GM21447 (cell line): ENCODE measurements around the gene ELAVL2.

Experiments used
- ATAC-seq: cut with Tn5 transposase; IDR thresholded peaks from one replicate; pipeline ENCODE4 v1.9.1; 2021; ENCODE audit not compliant: unreplicated experiment

ELAVL2 gene

DNA sequence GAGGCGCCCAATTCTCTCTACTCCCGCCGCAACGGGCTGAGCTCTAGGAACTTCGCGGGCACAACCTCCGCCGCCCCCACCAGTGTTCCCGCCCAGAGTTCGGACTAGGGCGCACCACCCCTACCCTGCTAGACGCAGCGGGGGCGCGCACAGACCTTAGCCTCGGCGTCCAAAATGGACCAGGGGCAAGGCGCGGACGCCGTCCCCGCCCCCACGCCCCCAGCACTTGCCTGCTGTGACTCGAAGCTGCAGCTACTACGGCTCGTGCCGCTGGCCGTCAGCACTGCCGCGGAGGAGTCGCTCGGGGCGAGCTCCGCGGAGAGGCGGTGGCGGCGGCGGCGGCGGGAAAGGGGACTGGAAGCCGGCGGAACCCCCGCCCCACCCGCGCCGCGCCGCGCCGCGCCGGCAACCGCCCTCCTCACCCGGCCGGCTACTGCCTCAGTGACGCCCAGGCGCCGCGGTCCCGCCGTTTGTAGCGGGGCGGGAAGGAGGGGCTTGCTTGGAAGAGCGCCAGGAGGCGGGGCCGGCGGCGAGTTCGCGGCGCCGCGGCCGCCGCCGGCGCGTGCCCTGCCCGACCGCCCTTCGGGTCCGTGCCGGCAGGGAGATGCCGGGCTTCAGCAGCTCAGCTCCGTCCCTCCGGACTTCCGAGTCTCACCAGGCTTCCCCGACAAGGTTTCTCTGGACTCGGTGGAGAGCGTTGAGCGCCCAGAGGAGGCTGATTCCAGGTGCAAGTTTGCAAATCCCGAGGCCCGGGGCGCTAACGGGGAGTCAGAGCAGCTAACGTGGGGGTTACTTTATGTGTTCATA lies 4.5 kb downstream of the ELAVL2 start:
- no peak for ATAC-seq

DNA sequence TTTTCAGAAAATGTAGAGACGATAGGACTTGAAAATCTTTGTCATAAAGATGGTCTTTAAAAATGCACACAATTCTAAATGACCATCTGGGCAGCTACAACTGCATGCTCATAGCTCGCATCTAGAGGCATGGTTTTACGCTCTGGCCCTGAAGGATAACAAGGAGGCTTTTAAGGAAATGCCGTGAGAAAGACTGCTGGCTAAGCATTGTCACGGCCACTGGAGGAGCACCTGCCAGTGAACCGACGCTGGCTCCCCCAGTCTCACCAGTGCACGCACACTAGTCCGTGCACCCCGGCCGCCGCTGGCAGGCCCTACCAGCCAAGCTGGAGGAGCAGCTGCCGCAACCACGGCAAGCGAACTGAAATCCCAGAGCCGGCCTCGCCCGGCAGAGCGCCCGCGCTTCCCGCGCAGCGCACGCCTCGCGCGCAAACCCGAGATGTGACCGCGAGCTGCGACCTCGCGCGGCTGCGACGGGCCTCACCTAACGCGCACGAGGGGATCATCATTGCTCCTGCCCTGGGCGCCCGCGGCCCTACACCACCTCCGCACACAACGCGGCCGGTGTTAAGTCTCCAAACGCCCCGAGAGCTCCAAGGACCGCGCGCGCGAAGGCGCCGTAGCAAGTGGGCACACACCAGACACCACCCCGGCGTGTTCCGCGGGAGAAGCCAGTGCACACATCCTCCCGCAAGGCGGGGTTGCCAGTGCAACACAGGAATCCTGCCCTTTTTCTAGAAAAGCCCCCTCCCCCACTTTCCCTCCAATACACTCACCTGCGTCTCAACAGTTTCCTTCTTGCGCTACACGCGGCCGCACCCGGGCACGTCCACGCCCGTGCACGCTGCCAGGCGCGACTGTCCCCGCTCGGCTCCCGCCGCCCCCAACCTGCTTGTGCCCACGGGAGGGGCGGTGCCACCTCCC lies 5.3 kb downstream of the ELAVL2 start:
- ATAC-seq: no peak

DNA sequence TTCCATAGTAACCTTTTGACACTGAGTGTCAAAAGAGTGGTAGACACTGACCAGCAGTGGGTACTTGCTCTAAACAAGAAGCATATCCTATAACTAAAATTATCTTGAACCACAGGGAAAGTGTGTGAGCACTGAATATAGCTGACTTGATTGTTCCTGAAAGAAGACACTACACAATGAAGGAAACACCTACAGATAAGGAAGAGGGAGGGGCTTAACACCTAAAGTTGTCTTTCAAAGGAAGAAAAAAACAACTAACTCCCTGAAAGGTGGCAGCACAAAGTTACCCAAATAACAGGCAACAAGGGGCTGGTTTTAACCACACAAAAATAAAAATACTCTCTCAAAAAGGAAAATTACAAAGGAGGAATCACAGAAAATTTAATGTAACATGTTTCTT lies 6.6 kb downstream of the ELAVL2 start:
- ATAC-seq: no peak

DNA sequence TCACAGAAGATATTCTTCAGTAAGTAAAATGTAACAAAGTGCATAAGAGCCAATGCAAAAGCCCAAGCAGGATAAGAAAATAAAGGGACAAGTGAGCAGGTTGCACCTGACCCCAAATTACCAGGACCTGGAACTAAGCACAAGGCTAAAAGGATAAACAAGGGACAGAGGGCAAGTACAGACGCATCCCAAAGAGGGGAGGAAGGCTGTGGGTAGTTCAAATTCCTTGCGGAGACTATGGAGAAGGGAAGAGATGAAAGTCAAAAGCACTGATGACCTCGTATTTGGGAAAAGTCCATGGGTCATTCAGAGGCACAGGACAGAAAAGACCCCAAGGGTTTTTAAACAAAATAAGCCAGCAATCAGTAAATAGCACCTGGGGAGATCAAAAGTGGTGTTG lies 11.8 kb downstream of the ELAVL2 start:
- ATAC-seq: no peak

DNA sequence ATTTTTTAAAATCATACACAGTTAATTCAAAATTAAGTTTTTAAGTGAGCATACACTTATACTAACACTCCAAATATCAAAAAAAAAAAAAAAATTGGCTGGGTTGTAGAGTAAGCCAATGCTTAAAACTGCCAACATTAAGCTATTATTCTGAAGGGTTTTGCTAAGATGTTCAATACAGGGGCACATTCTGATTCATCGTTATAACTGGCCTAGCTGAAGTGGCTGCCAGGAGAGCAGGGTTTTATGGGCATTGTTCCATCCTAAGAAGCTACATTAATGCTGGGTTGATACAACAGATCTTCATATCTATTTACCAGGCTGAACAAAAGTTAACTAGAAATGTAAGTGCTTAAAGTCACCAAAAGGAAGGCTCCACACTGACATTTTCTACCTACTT lies 13.4 kb downstream of the ELAVL2 start:
- ATAC-seq: no peak

DNA sequence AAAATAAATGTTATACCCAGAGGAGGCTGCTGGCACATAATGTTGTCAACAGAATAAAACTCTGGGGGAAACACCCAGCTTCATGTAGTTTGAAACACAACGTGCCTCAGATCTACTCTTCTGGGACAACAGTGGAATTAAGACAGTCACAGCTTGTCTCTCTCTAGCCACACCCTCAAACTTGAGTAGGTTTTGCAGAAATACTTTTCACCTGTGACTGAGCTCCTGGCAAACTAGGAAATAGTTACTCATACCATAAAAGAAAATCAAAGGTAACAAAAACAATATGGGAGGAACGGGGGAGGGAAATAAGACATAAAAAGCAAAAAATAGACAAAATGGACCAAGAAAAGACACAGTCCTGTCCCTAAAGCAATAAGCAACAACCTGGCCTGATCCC lies 14.4 kb downstream of the ELAVL2 start:
- ATAC-seq: no peak

DNA sequence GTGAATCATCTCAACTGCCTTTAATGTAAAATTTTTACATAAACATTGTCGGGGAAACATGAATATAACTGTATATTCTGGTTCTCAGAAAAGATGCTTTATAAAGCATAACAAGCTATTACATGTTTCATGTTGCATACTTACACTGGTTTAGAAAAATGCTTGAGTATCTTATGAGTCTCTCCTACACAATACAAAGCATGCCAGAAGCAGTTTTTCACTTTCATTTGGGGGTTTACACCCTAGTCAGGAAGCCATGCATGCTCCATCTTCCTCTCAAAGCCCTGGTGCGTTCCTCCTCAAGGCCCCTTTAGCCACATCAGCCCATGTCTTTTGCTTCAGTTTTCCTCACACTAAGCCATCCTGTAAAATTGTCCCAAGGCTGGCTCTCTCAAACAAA lies 22.8 kb downstream of the ELAVL2 start:
- no peak for ATAC-seq

DNA sequence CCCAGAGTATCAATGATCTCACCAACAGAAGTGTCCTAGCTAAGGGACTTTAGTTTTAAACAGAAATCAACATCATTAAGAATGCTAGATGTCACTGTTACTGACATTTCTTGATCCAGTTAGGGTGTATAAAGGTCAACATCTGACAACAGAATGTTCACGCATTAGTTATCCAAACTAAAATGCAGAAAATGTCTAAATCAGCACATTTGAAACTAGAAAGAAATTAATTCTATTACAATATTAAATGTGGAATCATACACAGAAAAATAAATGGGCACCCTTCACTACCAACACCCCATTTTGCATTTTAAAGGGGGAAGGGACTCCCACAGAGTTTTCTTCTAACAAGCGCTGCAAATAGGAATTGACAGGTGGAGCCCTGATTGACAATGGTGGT lies 24.5 kb downstream of the ELAVL2 start:
- ATAC-seq: no peak

DNA sequence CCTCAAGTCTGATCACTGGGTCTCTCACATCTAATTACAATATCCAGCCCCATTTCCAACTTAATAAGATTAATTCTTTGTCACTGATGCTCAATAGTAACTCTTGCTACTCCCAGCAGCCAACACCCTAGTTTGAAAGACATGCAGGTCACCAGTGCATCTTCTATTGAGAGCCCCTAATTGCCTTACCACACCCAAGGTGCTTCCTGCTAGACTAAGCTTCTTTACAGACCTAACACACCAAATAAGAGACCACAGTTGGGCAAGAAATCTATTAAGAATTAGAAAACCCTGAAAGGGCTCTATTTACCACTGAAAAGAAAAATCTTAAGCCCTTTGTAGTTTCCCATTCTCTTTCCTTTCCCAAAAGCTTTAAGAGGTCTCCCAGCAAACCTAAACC lies 26.5 kb downstream of the ELAVL2 start:
- ATAC-seq: no peak

DNA sequence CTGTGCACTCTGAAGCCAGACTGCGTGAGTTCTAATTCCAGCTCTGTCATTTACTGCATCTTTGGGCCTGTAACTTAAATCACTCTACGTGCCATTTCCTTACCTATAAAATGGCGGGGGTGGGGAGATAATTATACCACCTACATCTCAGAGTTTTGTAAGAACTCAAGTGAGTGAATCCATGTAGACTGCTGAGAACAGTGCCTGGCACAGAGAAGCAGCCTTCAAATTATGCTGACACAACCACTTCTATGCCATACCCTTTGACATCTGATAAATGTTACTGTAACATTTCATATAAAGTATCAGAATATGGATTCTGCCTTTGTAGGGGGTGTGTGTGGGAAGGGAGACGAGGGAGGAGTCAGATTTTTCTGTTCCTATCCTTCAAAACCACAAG lies 27.7 kb downstream of the ELAVL2 start:
- ATAC-seq: no peak

DNA sequence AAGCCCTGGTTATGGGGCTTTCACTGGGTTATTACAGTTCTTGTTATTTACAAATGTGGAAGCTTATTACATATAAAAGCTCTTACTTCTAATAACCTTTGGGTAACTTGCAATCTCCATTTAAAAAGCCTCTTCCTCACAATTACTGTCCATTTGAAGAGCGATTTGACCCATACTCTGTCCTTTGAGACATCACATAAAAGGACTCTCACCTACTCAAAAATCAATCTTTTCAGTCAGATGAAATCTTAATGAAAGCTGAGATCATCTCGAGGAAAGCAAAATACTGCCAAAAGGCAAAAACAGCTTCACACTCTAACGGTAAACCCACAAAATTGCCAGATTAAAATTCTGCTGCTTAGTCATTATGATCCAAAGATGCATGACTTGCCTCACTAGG lies 29.8 kb downstream of the ELAVL2 start:
- ATAC-seq: no peak

DNA sequence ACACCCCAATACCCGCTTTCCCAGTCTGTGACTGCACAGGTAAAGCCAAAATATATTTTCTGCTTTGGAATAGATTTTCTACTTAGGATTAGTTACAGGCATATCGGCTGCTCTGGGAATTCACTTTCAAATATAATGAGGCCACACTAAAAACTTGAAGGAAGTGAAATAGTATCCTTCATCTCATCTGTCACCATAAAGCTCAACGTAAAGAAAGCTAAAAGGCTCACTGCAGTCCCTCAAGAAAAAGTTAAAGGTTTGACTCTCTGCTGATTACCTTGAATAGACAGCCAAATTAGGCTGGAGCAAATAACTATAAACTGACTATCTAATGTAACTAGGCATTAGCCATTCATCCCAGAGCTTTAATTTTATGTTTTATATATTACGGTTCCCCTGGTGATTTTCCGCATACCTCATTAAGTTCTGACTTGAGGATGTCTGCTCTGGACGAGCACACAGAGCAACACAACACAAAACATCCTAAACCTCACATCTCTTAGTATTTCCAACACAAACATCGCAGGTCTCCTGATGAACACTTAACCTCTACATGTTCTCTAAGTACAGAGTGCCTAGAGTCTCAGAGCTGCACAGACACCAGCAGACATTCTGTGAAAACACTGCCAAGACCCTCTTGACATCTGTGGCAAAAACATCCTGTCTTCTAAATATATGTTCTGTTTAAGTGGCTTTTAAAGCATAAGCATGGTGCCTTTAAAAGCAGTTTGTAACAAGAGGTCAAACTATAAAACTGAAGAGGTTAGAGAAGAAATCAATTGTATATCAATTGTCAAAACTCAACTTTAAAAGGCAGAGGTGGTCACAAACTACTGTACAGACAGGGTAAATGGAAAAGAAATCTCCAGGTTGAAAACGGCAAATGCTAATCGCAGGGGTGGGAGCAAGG lies 35.4 kb downstream of the ELAVL2 start:
- ATAC-seq: no peak

DNA sequence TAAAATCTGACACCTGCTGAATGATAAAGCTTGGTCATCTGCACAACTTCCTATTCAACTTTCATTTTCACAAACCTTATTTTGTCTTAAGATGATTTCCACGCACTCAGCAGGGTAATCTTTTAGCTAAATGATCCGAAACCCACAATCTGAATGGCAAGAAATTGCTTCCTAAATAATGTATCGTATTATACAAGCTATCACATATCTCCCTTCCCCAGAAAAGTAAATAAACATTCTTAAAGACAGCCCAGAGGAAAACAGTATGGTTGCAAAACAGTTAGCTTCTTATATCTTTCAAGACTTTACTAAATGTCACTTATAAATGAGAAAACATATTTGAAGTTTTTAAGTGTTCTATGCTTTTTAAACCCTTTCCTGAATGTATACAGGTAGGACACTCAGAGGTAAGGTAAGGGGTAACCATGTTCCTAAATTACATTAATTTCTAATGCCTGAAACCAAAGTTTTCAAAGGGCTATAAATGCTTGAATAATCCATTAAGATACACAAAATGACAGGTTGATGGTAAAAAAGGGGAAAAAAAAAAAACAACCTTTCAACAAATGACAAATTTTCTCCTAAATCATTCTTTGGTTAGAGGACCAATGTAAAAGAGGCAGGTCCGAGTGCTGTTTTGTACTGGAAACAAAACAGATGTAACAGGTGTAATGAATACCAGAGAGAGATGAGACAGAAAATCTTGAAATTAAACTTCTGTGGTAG lies 36.3 kb downstream of the ELAVL2 start:
- ATAC-seq: no peak

DNA sequence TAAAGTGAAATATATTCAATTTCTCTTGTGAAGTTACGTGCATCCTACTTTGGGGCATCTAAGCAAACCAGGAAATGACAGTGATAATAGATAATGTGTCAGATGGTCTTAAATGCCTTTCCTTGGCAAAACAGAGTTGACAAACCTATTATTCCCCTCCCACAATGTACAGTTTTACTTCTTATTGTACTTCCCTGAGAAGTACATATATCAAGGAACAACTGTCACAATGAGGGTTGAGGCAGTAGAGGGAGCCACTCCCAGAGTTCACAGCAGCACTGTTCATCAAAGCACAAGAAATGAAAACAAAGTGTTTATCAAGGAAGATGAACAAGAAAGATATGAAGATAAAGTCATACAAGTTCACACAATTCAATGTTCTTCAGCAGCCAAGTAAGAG lies 41.1 kb downstream of the ELAVL2 start:
- ATAC-seq: no peak

DNA sequence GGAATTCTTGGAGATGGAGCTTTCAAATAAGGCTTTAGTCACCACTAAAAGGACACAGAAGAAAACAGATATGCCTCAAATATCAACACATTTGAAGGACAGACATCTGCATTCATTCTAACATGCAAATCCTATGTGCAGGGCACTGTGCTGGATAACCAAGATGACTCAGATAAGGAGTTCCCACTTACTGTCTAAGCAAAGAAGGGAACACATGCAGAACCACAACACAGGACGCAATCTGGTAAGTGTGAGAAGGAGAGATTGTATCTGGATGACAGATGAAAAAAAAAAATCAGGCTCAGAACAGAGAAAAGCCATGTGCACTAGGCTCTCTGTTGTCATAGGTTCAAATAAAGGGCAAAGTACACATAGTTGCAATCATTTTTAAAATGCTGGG lies 42.5 kb downstream of the ELAVL2 start:
- no peak for ATAC-seq

DNA sequence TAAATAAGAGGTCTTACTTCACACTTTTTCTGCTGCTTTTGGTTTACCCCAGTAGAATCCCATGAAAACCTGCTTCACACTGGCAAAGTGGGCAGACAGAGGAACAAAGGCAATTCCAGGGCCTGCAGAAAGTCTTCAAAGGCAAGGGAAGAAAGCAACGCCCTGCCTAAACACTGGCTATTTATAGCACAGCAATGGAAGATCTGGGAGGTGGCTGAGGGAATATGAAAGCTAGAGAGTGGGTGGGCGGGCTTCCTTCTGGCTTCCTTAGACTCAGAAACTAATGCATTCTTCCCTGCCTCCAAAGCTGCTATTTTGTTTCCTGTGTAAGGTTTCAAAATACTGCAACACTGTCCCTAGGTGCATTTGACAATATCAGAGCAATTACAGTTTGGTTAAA lies 46.8 kb downstream of the ELAVL2 start:
- ATAC-seq: no peak

DNA sequence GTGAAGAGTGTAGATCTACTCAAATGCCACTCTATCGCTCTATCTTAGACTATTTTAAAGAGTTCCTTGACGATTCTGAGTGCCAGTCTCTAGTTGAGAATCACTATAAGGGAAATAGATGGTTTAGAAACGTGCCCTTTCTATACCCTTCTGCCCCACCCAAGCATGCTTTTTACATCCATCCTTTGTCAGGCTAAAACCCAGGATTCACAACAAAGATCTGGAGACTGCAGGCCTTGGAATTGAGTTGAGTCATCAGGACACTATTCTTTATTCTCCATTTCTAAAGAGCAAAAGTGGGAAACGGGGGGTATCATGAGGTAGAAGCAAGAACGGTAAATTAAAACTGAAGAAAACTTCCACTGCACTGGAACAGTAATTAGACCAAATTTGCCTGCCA lies 48.7 kb downstream of the ELAVL2 start:
- ATAC-seq: no peak

DNA sequence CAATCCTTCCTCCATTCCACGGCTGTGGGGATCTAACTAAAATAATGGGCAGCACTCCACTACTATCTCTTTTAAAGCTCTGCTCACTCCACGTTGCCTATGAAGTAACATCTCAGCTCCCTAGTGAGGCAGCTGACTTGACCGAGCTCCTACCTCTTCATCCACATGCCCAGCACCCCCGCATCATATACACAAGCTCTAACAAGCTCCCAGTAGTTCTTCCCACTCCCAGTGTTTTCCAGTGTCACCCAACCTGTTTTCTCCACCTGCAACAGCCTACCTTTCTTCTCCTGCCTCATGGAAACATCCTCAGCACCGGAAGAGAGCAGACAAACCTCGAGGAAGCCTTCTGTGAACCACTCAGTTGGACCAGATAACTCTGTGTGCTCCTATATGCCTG lies 50.5 kb downstream of the ELAVL2 start:
- no peak for ATAC-seq

DNA sequence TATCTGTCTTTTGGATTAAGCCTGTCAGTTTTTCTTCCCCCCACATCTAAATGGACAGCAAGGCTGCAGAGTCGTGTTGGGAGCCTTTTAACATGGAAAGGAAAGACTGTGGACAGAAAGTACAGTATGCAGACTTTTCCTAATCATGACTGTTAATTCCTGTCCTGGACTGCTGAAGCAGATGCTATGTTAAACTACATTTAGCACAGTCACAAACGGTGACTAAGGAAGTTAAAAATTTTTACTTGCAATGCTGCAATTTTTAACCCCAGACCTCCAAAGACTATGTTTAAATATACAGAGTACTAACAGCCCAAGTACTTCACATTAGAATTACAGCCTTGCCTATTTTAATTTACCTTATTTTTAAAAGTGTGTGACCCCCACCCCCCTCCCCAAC lies 51.8 kb downstream of the ELAVL2 start:
- ATAC-seq: no peak

DNA sequence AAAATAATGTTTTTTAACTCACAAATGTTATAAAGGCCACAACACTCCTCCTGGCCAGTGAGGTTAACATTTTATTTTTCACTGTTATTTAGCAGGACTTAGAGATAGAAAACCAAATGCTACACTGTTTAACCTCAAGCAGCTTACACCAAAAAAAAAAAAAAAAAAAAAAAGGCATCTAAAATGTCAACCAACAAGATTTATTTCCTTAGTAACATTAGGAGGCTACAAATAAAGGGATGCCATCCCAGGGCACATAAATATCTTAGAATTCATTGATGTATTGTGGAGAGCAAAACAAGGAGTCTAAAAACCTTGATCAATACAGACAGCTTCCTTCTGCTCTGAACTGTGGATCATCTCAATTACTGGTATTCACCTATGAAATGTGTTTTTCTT lies 53.7 kb downstream of the ELAVL2 start:
- ATAC-seq: no peak
